ENCODE data around the gene PRDM16.

PRDM16 gene

DNA sequence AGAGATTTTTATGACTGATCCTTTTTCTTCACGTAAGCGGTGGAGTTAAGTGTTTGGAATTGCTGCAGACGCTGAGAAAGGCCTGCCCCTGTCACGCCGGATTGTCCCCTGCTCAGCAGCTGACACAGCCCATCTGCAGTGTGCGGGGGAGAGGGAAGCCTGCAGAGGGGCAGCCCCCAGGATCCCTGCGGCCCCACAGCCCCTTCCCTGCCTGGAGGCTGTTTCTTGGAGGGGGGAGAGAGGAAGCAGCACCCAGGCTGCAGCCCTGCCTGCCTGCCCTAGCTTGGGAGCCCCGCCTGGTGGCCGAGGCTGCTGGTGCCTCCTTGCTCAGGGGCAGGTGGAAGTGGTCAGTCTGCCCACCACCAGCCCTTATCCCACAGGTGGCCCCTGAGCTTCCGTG lies 50.7 kb downstream of the PRDM16 start:
- no peak overlapping the region for H3K4me3 ChIP-seq (ENCODE audit: low read depth, low read length)
- no peak for DNase-seq (ENCODE audit: low read depth)
- TF ChIP-seq POLR2A (IDR thresholded peaks at IDR 0.05; ENCODE audit: extremely low read depth, insufficient read length) = no peak
- TF ChIP-seq, protein P1, sequence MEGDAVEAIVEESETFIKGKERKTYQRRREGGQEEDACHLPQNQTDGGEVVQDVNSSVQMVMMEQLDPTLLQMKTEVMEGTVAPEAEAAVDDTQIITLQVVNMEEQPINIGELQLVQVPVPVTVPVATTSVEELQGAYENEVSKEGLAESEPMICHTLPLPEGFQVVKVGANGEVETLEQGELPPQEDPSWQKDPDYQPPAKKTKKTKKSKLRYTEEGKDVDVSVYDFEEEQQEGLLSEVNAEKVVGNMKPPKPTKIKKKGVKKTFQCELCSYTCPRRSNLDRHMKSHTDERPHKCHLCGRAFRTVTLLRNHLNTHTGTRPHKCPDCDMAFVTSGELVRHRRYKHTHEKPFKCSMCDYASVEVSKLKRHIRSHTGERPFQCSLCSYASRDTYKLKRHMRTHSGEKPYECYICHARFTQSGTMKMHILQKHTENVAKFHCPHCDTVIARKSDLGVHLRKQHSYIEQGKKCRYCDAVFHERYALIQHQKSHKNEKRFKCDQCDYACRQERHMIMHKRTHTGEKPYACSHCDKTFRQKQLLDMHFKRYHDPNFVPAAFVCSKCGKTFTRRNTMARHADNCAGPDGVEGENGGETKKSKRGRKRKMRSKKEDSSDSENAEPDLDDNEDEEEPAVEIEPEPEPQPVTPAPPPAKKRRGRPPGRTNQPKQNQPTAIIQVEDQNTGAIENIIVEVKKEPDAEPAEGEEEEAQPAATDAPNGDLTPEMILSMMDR (IDR thresholded peaks at IDR 0.05; ENCODE audit: low read depth, low read length) = no peak
- TF ChIP-seq MYC (IDR thresholded peaks at IDR 0.05; ENCODE audit: low read depth, low read length) = no peak
- TF ChIP-seq, protein P2, sequence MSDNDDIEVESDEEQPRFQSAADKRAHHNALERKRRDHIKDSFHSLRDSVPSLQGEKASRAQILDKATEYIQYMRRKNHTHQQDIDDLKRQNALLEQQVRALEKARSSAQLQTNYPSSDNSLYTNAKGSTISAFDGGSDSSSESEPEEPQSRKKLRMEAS (IDR thresholded peaks at IDR 0.05; ENCODE audit: low read depth, low read length) = no peak

GRCh38 chr1:3120140-3120539 lies 51.1 kb downstream of the PRDM16 start:
- DNase-seq (ENCODE audit: low read depth) = no peak
- TF ChIP-seq, protein P2 (IDR thresholded peaks at IDR 0.05; ENCODE audit: low read depth, low read length) = no peak
- H3K4me3 ChIP-seq (ENCODE audit: low read depth, low read length) = no peak overlapping the region

DNA sequence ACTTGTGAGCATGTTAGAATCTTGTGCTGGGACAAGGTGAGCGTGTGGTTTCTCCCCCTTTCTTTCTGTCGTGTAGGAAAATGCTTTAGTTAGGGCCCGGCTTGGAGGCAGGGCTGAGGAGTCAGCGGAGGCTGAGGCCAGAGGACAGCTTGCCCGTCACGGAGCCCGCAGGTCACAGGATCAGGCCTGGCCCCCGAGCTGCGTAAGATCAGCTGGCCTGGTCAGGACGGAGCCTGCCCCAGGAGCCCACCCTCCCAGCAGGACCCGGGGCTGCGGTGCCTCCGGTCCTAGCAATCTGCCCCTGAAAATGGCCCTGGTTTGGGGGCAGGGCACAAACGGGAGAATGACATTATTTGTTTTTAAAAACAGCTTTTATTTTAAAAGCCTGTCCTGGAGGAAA lies 52.0 kb downstream of the PRDM16 start:
- H3K4me3 ChIP-seq (ENCODE audit: low read depth, low read length) = no peak overlapping the region
- DNase-seq (ENCODE audit: low read depth) = no peak
- TF ChIP-seq POLR2A (IDR thresholded peaks at IDR 0.05; ENCODE audit: extremely low read depth, insufficient read length) (no peak), MYC (IDR thresholded peaks at IDR 0.05; ENCODE audit: low read depth, low read length) (no peak)
- TF ChIP-seq, protein P1 (IDR thresholded peaks at IDR 0.05; ENCODE audit: low read depth, low read length) = no peak
- TF ChIP-seq, protein P2 (IDR thresholded peaks at IDR 0.05; ENCODE audit: low read depth, low read length) = no peak

GRCh38 chr1:3121401-3122210 lies 52.6 kb downstream of the PRDM16 start:
- no peak for DNase-seq (ENCODE audit: low read depth)
- TF ChIP-seq MYC (IDR thresholded peaks at IDR 0.05; ENCODE audit: low read depth, low read length) = no peak
- TF ChIP-seq POLR2A (IDR thresholded peaks at IDR 0.05; ENCODE audit: extremely low read depth, insufficient read length) = no peak
- TF ChIP-seq, protein P2 (IDR thresholded peaks at IDR 0.05; ENCODE audit: low read depth, low read length) = no peak
- TF ChIP-seq, protein P1 (IDR thresholded peaks at IDR 0.05; ENCODE audit: low read depth, low read length) = no peak

DNA sequence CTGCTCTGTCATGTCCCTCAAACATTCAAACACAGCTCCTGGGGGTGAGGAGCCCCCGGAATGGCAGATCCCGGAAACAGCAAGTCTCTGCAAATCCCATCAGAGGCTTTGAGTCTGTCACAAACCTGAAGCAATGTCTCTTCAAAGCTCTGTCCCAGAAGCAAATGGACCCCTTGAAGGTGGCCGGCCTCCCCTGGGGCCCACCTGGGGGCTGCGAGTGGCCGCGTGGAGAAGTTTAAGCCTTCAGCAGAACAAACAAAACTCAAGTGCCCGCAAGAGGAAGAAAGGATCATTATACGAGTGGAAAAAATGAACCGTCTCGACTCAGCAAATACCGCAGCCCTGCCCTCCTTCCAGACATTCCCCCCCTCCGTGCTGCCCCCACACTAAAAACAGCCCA lies 53.3 kb downstream of the PRDM16 start:
- TF ChIP-seq POLR2A (IDR thresholded peaks at IDR 0.05; ENCODE audit: extremely low read depth, insufficient read length) = no peak
- TF ChIP-seq, protein P2 (IDR thresholded peaks at IDR 0.05; ENCODE audit: low read depth, low read length) = no peak
- TF ChIP-seq, protein P1 (IDR thresholded peaks at IDR 0.05; ENCODE audit: low read depth, low read length) = no peak
- TF ChIP-seq MYC (IDR thresholded peaks at IDR 0.05; ENCODE audit: low read depth, low read length) = no peak
- DNase-seq (ENCODE audit: low read depth) = no peak
- H3K4me3 ChIP-seq (ENCODE audit: low read depth, low read length) = no peak overlapping the region

More at GRCh38 chr1:3121401-3122210, 52.6 kb downstream of the PRDM16 start:
- H3K4me3 ChIP-seq (ENCODE audit: low read depth, low read length) = no peak overlapping the region

GRCh38 chr1:3124246-3124645 lies 55.2 kb downstream of the PRDM16 start:
- TF ChIP-seq, protein P1 (IDR thresholded peaks at IDR 0.05; ENCODE audit: low read depth, low read length) = no peak
- TF ChIP-seq, protein P2 (IDR thresholded peaks at IDR 0.05; ENCODE audit: low read depth, low read length) = no peak
- no peak for TF ChIP-seq POLR2A (IDR thresholded peaks at IDR 0.05; ENCODE audit: extremely low read depth, insufficient read length)
- TF ChIP-seq MYC (IDR thresholded peaks at IDR 0.05; ENCODE audit: low read depth, low read length) = no peak
- no peak for DNase-seq (ENCODE audit: low read depth)
- no peak overlapping the region for H3K4me3 ChIP-seq (ENCODE audit: low read depth, low read length)
